ENCODE results near the gene GBA3.

GRCh38 chr4:22859318-22859717 is 166.6 kb downstream of the GBA3 start:
- TF ChIP-seq CTCF (IDR thresholded peaks at IDR 0.05) (no peak), NR3C1 (CRISPR knock-in tag; conservative IDR thresholded peaks at IDR 0.05; ENCODE audit: low read depth) (no peak), MAX (CRISPR knock-in tag; IDR thresholded peaks at IDR 0.05) (no peak), ZBTB43 (CRISPR knock-in tag; IDR thresholded peaks at IDR 0.05) (no peak), ATF1 (CRISPR knock-in tag; IDR thresholded peaks at IDR 0.05) (no peak)

All from WTC11 (cell line).